Daoy (cell line): ENCODE measurements around the gene CFAP210. TPM values are rescaled to one million over a fixed set of nuclear protein-coding genes. Genes with fewer than 3 reads are reported as not detected.
"Not testable (repeated sequence)": the region's sequence is repeated elsewhere in the genome, so short reads cannot be mapped to it uniquely, and the experiment has no call there.

Source experiments
- DNase-seq: peaks from one replicate; pipeline ENCODE4 v3.0.0-alpha.2; 2015; ENCODE audit warnings: low read depth
- total RNA-seq: library from RNA; depleted of rRNA; stranded (reverse); fragments of >200 nt; shearing (Covaris generic); gene quantifications from 2 replicates; pipeline ENCODE4 v1.2.3, GENCODE V29; 2014; rRNA removed

Gene CFAP210
- total RNA-seq, 1 experiment from 2014 or later, result not detected

DNA sequence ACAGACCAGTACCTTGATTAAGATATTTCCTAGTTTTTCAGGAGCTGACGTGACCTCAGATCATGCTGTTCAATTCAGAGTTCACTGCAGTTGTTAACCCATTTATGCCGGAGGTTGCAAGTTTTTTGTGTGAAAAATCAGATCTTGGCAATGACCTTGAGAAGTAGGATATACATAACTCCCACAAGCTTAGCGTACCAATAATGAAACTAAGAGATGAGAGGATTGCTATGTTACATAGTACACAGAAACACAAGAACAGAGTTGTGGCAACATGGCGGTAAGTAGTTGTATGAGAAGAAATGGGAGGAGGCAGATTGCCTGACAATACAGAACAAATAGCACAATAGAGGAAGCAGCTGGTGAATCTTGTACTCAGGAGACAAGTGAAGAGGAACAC, 71.0 kb downstream of the CFAP210 start:
- no peak for DNase-seq

DNA sequence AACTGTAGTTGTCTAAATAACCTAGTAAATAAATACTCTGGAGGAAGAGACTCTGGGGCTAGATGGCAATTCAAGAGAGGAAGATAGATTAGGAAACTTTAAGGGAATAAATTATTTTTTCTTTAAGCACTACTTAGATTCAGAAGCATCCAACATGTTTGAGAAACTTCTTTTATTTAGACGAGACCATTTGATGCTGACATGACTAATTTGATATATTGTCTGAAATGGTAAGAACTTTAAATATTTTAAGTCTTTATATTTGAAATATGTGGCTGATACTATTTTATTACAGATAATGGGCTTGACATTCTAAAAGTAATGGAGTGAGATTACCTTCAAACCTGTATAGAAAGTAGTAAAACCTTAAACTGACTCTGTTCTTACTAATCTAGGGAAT, 73.7 kb downstream of the CFAP210 start:
- no peak for DNase-seq

DNA sequence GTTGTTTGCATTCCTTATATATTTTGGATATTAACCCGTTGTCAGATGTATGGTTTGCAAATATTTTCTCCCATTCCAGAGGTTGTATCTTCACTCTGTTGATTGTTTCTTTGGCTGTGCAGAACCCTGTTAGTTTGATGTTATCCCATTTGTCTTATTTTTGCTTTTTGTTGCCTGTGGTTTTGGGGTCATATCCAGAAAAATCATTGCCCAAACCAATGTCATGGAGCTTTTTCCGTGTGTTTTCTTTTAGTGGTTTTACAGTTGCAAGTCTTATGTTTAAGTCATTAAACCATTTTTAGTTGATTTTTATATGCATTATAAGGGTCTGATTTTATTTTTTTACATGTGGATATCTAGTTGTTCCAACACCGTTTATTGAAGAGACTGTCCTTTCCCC, 74.3 kb downstream of the CFAP210 start:
- DNase-seq, result no peak

DNA sequence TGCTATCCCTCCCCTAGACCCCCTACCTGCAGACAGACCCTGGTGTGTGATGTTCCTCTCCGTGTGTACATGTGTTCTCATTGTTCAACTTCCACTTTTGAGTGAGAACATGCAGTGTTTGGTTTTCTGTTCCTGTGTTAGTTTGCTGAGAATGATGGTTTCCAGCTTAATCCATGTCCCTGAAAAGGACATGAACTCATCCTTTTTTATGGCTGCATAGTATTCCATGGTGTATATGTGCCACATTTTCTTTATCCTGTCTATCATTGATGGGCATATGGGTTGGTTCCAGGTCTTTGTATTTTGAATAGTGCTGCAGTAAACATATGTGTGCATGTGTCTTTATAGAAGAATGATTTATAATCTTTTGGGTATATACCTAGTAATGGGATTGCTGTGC, 78.2 kb downstream of the CFAP210 start:
- DNase-seq, result not testable (repeated sequence)

DNA sequence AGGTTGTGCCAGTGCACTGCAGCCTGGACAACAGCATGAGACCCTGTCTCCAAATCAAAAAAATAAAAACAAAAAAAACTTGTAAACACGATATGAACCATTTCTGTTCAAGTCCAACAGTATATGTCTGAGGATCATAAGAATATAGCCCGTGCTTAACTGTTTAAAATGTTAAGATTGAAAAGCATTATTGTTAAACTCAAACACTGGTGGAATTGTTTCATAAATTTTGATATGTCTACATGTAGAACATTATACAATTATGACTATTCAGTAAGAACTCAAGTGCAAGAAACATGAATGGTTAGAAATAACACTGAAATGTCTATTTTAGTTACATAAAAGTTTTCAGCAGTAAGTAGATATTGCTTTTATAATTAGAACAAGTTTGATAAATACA, 80.3 kb downstream of the CFAP210 start:
- DNase-seq, result no peak

DNA sequence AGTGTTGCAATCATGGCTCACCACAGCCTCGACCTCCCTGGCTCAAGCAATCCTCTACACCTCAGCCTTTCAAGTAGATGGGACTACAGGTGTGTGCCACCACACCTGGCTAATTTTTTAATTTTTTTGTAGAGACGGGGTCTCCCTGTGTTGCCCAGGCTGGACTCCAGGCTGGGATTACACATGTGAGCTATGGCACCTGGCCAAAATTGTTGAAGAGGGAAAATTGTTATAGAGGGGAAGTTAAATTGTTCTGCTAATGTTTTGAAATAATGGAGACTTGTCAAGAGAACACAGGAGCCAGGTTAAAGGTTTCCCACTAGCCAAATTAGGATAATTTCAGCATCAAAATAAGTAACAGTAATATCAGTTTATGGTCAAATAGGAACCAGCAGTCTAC, 84.9 kb downstream of the CFAP210 start:
- no peak for DNase-seq

DNA sequence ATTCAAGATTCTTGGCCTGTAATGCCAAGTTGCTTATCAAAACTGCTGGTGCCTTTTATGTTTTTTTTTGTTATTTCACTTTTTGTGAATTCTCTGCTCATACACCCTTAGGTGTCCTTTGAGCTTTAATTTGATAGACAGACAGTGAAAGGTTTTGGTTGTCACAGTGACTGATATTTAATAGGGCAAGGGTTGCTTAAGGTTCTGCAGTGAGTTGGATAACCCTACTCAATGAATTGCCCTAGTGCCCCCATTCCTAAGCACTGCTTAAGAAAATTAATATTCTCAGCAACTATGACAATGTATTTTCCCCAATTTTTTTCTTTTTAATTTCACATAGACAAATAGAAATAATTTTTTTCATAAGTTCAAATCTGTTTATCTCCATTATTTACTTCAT, 94.6 kb downstream of the CFAP210 start:
- no peak for DNase-seq

DNA sequence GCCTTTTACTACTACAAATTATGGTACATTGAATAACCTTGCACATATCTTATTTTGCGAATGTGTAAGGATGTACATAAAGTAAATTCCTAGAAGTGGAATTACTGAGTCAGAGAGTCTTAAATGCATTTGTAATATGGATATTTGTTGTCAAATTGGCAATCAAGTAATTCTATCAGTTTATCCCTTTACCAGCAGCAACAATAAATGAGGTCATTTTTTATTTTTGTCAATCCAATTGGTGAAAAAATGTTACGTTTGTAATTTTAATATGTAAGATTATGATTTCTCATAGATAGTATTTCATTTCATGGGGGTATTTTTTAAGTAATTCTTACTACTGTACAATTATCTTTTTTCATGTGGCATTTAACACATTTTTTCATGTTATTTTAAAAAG, 95.2 kb downstream of the CFAP210 start:
- no peak for DNase-seq

DNA sequence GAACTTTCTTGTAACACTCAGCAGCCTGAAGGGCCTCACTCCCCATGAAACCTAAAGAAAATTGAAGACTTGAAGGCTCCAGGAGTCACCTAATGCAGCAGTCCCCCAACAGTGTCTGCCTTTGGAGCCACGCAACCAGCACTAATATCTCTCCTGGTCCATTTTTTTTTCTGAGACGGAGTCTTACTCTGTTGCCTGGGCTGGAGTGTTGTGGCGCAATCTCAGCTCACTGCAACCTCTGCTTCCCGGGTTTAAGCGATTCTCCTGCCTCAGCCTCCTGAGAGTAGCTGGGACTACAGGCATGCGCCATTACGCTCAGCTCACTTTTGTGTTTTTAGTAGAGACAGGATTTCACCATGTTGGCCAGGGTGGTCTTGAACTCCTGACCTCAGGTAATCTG, 97.7 kb downstream of the CFAP210 start:
- not testable (repeated sequence) for DNase-seq

Other genes starting within 250 kb of the CFAP210 start
- gene BBS5, start 214.9 kb downstream of the CFAP210 start, total RNA-seq, result 3.7 and 6.7 TPM in 2 replicates
- gene KLHL41, start 184.7 kb downstream of the CFAP210 start, total RNA-seq, result 0.15 and 0.51 TPM in 2 replicates
- 26.5 and 37.1 TPM in 2 replicates for gene FASTKD1, start 120.5 kb downstream of the CFAP210 start, total RNA-seq
- gene PPIG, start 110.1 kb downstream of the CFAP210 start, total RNA-seq, result 40.2 and 44.4 TPM in 2 replicates
- gene PHOSPHO2, start 64 bp upstream of the CFAP210 start, total RNA-seq, result 10.4 and 12.2 TPM in 2 replicates
- 13.9 and 17.2 TPM in 2 replicates for gene KLHL23, start 39.4 kb upstream of the CFAP210 start, total RNA-seq
- gene SSB, start 104.5 kb upstream of the CFAP210 start, total RNA-seq, result 172 and 179 TPM in 2 replicates
- 107 and 163 TPM in 2 replicates for gene METTL5, start 130.5 kb upstream of the CFAP210 start, total RNA-seq
- 16.3 and 19.7 TPM in 2 replicates for gene UBR3, start 133.0 kb upstream of the CFAP210 start, total RNA-seq